ENCODE data around the gene TMEM198. TPM values are rescaled to one million over a fixed set of nuclear protein-coding genes. Genes with fewer than 3 reads are reported as not detected.

The TMEM198 gene
- total and polyA plus RNA-seq, 12 donors, result 3.3 to 16.2 (median 10.2) TPM

DNA sequence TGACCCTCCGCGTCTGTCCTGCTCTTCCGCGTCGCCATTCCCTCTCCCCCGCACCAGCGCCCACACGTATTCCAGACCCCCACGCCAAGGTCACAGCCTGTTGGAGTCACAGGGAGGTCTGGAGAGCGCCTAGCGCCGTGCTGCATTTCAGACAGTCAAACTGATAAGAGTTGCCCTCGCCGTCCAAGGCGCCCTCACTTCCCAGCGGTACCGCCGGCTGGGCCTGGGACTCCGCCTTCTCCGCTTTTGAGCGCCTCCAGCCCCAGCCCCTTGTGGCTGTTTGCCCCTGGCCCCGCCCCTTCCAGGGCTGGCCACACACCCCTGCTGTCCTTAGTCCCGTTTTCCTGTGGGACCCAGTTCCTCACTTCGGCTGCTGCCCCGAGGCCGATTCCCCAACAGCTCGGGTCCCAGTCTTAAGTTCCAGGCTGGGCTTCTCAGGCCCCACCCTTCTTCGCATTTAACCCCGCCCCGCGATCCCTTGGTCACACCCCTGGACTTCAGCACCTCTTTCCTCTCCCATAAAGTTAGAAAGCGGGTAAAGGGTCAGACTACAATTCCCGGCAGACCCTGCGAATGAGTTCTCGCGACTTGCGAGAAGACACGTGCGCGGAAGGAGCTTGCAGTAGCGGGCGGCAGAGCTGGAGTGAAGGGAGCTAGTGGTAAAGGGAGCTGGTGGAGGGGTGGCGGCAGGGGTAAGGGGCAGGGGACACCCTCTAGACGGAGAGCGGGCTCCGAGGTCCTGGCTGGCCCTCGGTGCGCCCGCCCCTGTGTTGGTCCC, 45.4 kb upstream of the TMEM198 start, which contains the start of gene GMPPA:
TSS of gene GMPPA (plus strand) at position 612 of the 778 bp plus-strand sequence. CDS start 1,085 bp downstream, outside the sequence.
- intact Hi-C loops (cut with DNase I), result no loop called here
- H3K4me1 ChIP-seq (replicated peaks in 1 of 2), result peaks cover 6 to 30% of the 10 kb centered on the region in 2 donors

GRCh38 chr2:219499058-219499307, 44.8 kb upstream of the TMEM198 start:
- intact Hi-C loops (cut with DNase I), result no loop called here
- TF ChIP-seq POLR2A (IDR thresholded peaks at IDR 0.05), result no peak
- TF ChIP-seq, protein P1, sequence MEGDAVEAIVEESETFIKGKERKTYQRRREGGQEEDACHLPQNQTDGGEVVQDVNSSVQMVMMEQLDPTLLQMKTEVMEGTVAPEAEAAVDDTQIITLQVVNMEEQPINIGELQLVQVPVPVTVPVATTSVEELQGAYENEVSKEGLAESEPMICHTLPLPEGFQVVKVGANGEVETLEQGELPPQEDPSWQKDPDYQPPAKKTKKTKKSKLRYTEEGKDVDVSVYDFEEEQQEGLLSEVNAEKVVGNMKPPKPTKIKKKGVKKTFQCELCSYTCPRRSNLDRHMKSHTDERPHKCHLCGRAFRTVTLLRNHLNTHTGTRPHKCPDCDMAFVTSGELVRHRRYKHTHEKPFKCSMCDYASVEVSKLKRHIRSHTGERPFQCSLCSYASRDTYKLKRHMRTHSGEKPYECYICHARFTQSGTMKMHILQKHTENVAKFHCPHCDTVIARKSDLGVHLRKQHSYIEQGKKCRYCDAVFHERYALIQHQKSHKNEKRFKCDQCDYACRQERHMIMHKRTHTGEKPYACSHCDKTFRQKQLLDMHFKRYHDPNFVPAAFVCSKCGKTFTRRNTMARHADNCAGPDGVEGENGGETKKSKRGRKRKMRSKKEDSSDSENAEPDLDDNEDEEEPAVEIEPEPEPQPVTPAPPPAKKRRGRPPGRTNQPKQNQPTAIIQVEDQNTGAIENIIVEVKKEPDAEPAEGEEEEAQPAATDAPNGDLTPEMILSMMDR (IDR thresholded peaks at IDR 0.05), result no peak
- 0 to 1% (median 0%) methylated on average over 3 of the region's 3 CpGs for WGBS, 4 donors
- peak overlapping the region in 4 of 5 donors; percentile 87 to 99 (median 92) for H3K27ac ChIP-seq
- H3K27me3 ChIP-seq, result peaks cover 3% of the 10 kb centered on the region
- no peaks in the 10 kb centered on the region for H3K9me3 ChIP-seq (replicated peaks in 1 of 3)
- H3K4me1 ChIP-seq (replicated peaks in 1 of 2), result peaks cover 6 to 30% of the 10 kb centered on the region in 2 donors
- H3K36me3 ChIP-seq (replicated peaks in 1 of 2), result peaks cover 0 to 9% of the 10 kb centered on the region in 2 donors
- DNase-seq, result no peak
- H3K4me3 ChIP-seq, result peak overlapping the region in 3 of 4 donors; percentile 25 to 92 (median 85)

More for the DNA sequence above, 45.4 kb upstream of the TMEM198 start, which contains the start of gene GMPPA:
- WGBS, 4 donors, result 0 to 1% (median 0%) methylated on average over 39 to 49 of the region's 49 CpGs
- Histone ChIP-seq H3K36me3 (replicated peaks in 1 of 2) (peaks cover 0 to 4% of the 10 kb centered on the region in 2 donors), H3K27me3 (peaks cover 6% of the 10 kb centered on the region), H3K9me3 (replicated peaks in 1 of 3) (no peaks in the 10 kb centered on the region), H3K4me3 (peak within 1 kb of the TSS in 3 of 4 donors; percentile 29 to 92 (median 85)), H3K27ac (peak within 1 kb of the TSS; percentile 75 to 99 (median 90))
- TF ChIP-seq, protein P1 (IDR thresholded peaks at IDR 0.05), result peak in 2 of 6 experiments; percentile 14 to 20
- TF ChIP-seq POLR2A (IDR thresholded peaks at IDR 0.05), result peak; percentile 62 to 67
- DNase-seq, result peak; percentile 96 to 99 (median 97)

- H3K4me1 ChIP-seq (replicated peaks in 1 of 2), result peaks cover 6 to 30% of the 10 kb centered on the region in 2 donors
- H3K27ac ChIP-seq, result peak overlapping the region in 1 of 5 donors; percentile 95
- TF ChIP-seq POLR2A (IDR thresholded peaks at IDR 0.05), result no peak
- peaks cover 3% of the 10 kb centered on the region for H3K27me3 ChIP-seq
- H3K9me3 ChIP-seq (replicated peaks in 1 of 3), result no peaks in the 10 kb centered on the region
- peaks cover 0 to 15% of the 10 kb centered on the region in 2 donors for H3K36me3 ChIP-seq (replicated peaks in 1 of 2)
- intact Hi-C loops (cut with DNase I), result no loop called here
- WGBS, 4 donors, result 53 to 70% (median 67%) methylated on average over 1 of the region's 1 CpG
- no peak for DNase-seq
- H3K4me3 ChIP-seq, result peak overlapping the region in 1 of 4 donors; percentile 92
These were observed 44.3 kb upstream of the TMEM198 start for GRCh38 chr2:219499555-219499954.

DNA sequence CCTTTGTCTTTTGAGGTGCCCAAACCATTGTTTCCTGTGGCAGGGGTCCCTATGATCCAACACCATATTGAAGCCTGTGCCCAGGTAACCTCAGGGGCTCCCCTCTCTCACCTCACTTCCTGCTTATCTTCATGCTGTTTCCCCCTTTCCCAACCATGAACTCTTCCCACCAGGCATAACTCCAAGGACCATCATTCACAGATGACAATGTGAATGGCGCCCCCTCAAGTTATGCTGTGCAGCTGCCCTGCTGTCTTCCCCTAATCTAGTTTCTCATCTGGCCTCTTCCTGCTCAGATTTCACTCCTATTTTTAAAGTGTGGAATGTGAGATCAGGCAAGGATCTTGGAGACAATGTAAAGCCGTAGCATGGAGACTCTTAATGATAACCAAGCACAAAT, 43.7 kb upstream of the TMEM198 start:
- DNase-seq, result no peak
- H3K36me3 ChIP-seq (replicated peaks in 1 of 2), result peaks cover 0 to 19% of the 10 kb centered on the region in 2 donors
- 89 to 92% (median 90%) methylated on average over 2 of the region's 2 CpGs for WGBS, 4 donors
- no peak overlapping the region for H3K27ac ChIP-seq
- peaks cover 3% of the 10 kb centered on the region for H3K27me3 ChIP-seq
- H3K4me1 ChIP-seq (replicated peaks in 1 of 2), result peaks cover 6 to 30% of the 10 kb centered on the region in 2 donors
- H3K4me3 ChIP-seq, result no peak overlapping the region
- TF ChIP-seq, protein P1 (IDR thresholded peaks at IDR 0.05), result no peak
- no peak for TF ChIP-seq POLR2A (IDR thresholded peaks at IDR 0.05)
- no peaks in the 10 kb centered on the region for H3K9me3 ChIP-seq (replicated peaks in 1 of 3)
- intact Hi-C loops (cut with DNase I), result no loop called here
